Glutamatergic neuron (in vitro differentiated cells): ENCODE results near the gene C15orf40. TPM values are rescaled to one million over a fixed set of nuclear protein-coding genes. Genes with fewer than 3 reads are reported as not detected.

Experiments
- DNase-seq: peaks from one replicate; pipeline ENCODE4 v3.0.0; 2022
- H3K27ac Mint-ChIP-seq: one replicate; pipeline ENCODE4 v1.8.0; 2020; ENCODE audit warnings: mild to moderate bottlenecking, mixed read lengths, inconsistent platforms; ENCODE audit not compliant: unreplicated experiment
- H3K27me3 Mint-ChIP-seq: one replicate; pipeline ENCODE4 v1.8.0; 2020; ENCODE audit warnings: mild to moderate bottlenecking, moderate library complexity, mixed read lengths, inconsistent platforms; ENCODE audit not compliant: unreplicated experiment
- H3K36me3 Mint-ChIP-seq: one replicate; pipeline ENCODE4 v1.8.0; 2020; ENCODE audit warnings: mild to moderate bottlenecking, mixed read lengths, inconsistent platforms; ENCODE audit not compliant: unreplicated experiment
- H3K4me1 Mint-ChIP-seq: one replicate; pipeline ENCODE4 v1.8.0; 2020; ENCODE audit warnings: mild to moderate bottlenecking, low read depth, mixed read lengths, inconsistent platforms; ENCODE audit not compliant: unreplicated experiment
- H3K4me3 Mint-ChIP-seq: one replicate; pipeline ENCODE4 v1.8.0; 2020; ENCODE audit warnings: mild to moderate bottlenecking, mixed read lengths, inconsistent platforms; ENCODE audit not compliant: unreplicated experiment
- H3K9me3 Mint-ChIP-seq: one replicate; pipeline ENCODE4 v1.8.0; 2020; ENCODE audit warnings: mild to moderate bottlenecking, moderate library complexity, mixed read lengths, inconsistent platforms; ENCODE audit not compliant: unreplicated experiment
- CTCF ChIP-seq: fragments of 200-600 bp; sonication (generic); IDR thresholded peaks from one replicate; pipeline ENCODE4 v1.5.0; 2021; ENCODE audit not compliant: partially characterized antibody, unreplicated experiment
- total RNA-seq: library from RNA; stranded (reverse); fragmentation: NEBNext Ultra II Directional; extraction: Animal tissue kit (Norgen Biotek cat#: 25700); gene quantifications from one replicate; pipeline ENCODE4 v1.2.1, GENCODE V29; 2021; ENCODE audit not compliant: unreplicated experiment

The C15orf40 gene
- total RNA-seq, 1 donor from 2014 or later = 29.6 TPM

- peaks cover under 1% of the 10 kb centered on the region for H3K36me3 Mint-ChIP-seq
- peaks cover 8% of the 10 kb centered on the region for H3K4me1 Mint-ChIP-seq
- H3K9me3 Mint-ChIP-seq = peaks cover 2% of the 10 kb centered on the region
- no peak for TF ChIP-seq CTCF
- H3K4me3 Mint-ChIP-seq = peak overlapping the region; percentile 96
- no peak for DNase-seq
- H3K27ac Mint-ChIP-seq = peak overlapping the region; percentile 62
- peaks cover 4% of the 10 kb centered on the region for H3K27me3 Mint-ChIP-seq
These were observed 25.0 kb downstream of the C15orf40 start for GRCh38 chr15:82986442-82986780.

- H3K4me1 Mint-ChIP-seq = peaks cover 8% of the 10 kb centered on the region
- DNase-seq = peak; percentile 82
- H3K36me3 Mint-ChIP-seq = no peaks in the 10 kb centered on the region
- H3K27ac Mint-ChIP-seq = peak within 1 kb of the TSS; percentile 99
- peaks cover 2% of the 10 kb centered on the region for H3K9me3 Mint-ChIP-seq
- TF ChIP-seq CTCF = no peak
- H3K27me3 Mint-ChIP-seq = peaks cover 4% of the 10 kb centered on the region
- H3K4me3 Mint-ChIP-seq = peak within 1 kb of the TSS; percentile 96
These were observed 25.6 kb downstream of the C15orf40 start, which contains the start of gene RAMAC for GRCh38 chr15:82985688-82986441. RAMAC (plus strand) TSS chr15:82986210; CDS start chr15:82989019, 2,809 bp downstream.

- no peak for TF ChIP-seq CTCF
- Mint-ChIP-seq H3K4me1 (peaks cover 6% of the 10 kb centered on the region), H3K27me3 (peaks cover 4% of the 10 kb centered on the region), H3K4me3 (no peak overlapping the region), H3K36me3 (no peaks in the 10 kb centered on the region), H3K27ac (no peak overlapping the region), H3K9me3 (peaks cover 2% of the 10 kb centered on the region)
- DNase-seq = no peak
These were observed 30.5 kb downstream of the C15orf40 start for GRCh38 chr15:82980981-82981380.

- no peak overlapping the region for H3K27ac Mint-ChIP-seq
- H3K9me3 Mint-ChIP-seq = no peaks in the 10 kb centered on the region
- H3K4me3 Mint-ChIP-seq = no peak overlapping the region
- no peaks in the 10 kb centered on the region for H3K36me3 Mint-ChIP-seq
- H3K27me3 Mint-ChIP-seq = no peaks in the 10 kb centered on the region
- peaks cover 1% of the 10 kb centered on the region for H3K4me1 Mint-ChIP-seq
- no peak for TF ChIP-seq CTCF
- no peak for DNase-seq
These were observed 31.7 kb downstream of the C15orf40 start for GRCh38 chr15:82979726-82980125.

- DNase-seq = no peak
- H3K9me3 Mint-ChIP-seq = no peaks in the 10 kb centered on the region
- no peak overlapping the region for H3K4me3 Mint-ChIP-seq
These were observed 33.0 kb downstream of the C15orf40 start for GRCh38 chr15:82978438-82978837.

More at GRCh38 chr15:82978438-82978837, 33.0 kb downstream of the C15orf40 start:
- Mint-ChIP-seq H3K27ac (no peak overlapping the region), H3K4me1 (no peaks in the 10 kb centered on the region), H3K27me3 (no peaks in the 10 kb centered on the region), H3K36me3 (no peaks in the 10 kb centered on the region)
- no peak for TF ChIP-seq CTCF
